Airway epithelial cell (primary cell): Measurements from ENCODE around the gene ARMCX4. TPM values are rescaled to one million over a fixed set of nuclear protein-coding genes. Genes with fewer than 3 reads are reported as not detected.

Experiments
- total RNA-seq: library from RNA; depleted of rRNA; stranded (reverse); fragments of >200 nt; gene quantifications from 2 replicates; pipeline ENCODE4 v1.2.3, GENCODE V29; 2015

ARMCX4 gene
- total RNA-seq: 0.05 and 0.92 TPM in 2 replicates

DNA sequence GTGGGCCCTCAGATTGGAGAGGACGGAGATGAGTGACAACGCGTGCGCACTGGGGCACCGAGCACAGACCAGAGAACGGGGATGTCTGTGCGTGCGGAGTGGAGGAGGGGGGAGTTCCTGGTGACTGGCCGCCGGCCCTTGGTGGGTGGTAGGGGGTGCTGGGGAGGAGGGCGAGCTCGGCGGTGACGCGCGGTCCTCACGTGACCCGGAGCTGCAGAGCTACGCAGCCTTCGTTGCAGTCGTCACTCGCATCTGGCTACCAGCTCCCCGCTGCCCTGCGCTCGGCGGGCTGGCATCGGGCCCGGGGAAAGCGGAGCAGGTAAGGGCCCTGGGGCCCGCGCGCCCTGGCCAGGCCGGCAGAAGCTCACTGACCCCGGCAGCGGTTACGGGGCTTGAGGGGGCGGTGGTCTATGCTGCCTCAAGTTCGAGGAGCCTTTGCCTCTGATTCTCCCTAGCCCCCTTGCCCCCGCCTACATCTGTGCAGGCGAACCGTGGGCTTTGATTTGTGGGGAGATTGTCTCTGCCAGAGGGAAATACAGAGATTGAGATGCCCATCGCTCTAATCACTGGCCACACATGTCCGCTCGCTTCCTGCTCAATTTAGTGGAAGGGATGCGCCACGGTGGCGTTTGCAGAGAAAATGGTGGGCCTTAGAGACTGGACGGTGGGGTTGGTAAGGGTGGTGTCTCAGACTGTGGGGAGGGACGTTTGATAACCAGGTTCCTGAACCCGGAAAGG, at the start of gene ARMCX4:
TSS of gene ARMCX4 (plus strand) at position 245 of the 738 bp plus-strand sequence. CDS start 3,134 bp downstream, outside the sequence.

Other genes with a start within 250 kb of the ARMCX4 start
- gene TAF7L, start 194.1 kb upstream of the ARMCX4 start, total RNA-seq: not detected in 2 replicates
- 5.0 and 9.0 TPM in 2 replicates for gene TIMM8A, start 136.7 kb upstream of the ARMCX4 start, total RNA-seq
- 0.23 TPM in 1 of 2 replicates, not detected in the other for gene BTK, start 99.3 kb upstream of the ARMCX4 start, total RNA-seq
- gene RPL36A, start 94.4 kb upstream of the ARMCX4 start, total RNA-seq: 548 and 1,383 TPM in 2 replicates
- gene GLA, start 77.5 kb upstream of the ARMCX4 start, total RNA-seq: 34.4 and 46.2 TPM in 2 replicates
- gene HNRNPH2, start 77.2 kb upstream of the ARMCX4 start, total RNA-seq: 47.9 and 48.4 TPM in 2 replicates
- gene ARMCX1, start 65.1 kb downstream of the ARMCX4 start, total RNA-seq: 8.4 and 9.2 TPM in 2 replicates
- gene ARMCX6, start 132.5 kb downstream of the ARMCX4 start, total RNA-seq: 8.0 and 13.6 TPM in 2 replicates
- 20.6 and 21.9 TPM in 2 replicates for gene ARMCX3, start 137.7 kb downstream of the ARMCX4 start, total RNA-seq
- gene ARMCX2, start 174.4 kb downstream of the ARMCX4 start, total RNA-seq: 20.0 and 25.5 TPM in 2 replicates